ENCODE measurements around the gene MTR. TPM values are rescaled to one million over a fixed set of nuclear protein-coding genes. Genes with fewer than 3 reads are reported as not detected.

MTR gene
- total RNA-seq, 1 experiment from 2014 or later, result 27.5 TPM

GRCh38 chr1:236845830-236846229 lies 50.7 kb downstream of the MTR start:
- no peaks in the 10 kb centered on the region for H3K27me3 Mint-ChIP-seq (ENCODE audit: low read depth)
- ChIA-PET CTCF (no interaction called here), POLR2A (no interaction called here)
- H3K27ac Mint-ChIP-seq, result no peak overlapping the region
- no peak overlapping the region for H3K4me3 Mint-ChIP-seq
- no peak for ATAC-seq
- no peak for TF ChIP-seq E2F4 (CRISPR knock-in tag; IDR thresholded peaks at IDR 0.05; ENCODE audit: borderline replicate concordance, low read depth)
- TF ChIP-seq ZNF138 (CRISPR knock-in tag; conservative IDR thresholded peaks at IDR 0.05), result no peak
- no peak for TF ChIP-seq JUN (CRISPR knock-in tag; IDR thresholded peaks at IDR 0.05)
- no peak for TF ChIP-seq ARID4B (CRISPR knock-in tag; IDR thresholded peaks at IDR 0.05; ENCODE audit: borderline replicate concordance)
- no peak for TF ChIP-seq USF2 (CRISPR knock-in tag; IDR thresholded peaks at IDR 0.05)
- no peak for TF ChIP-seq CREB1 (CRISPR knock-in tag; IDR thresholded peaks at IDR 0.05)
- no peak for TF ChIP-seq STAT6 (CRISPR knock-in tag; conservative IDR thresholded peaks at IDR 0.05; ENCODE audit: low read depth)
- no peak for TF ChIP-seq ETV6 (CRISPR knock-in tag; IDR thresholded peaks at IDR 0.05)
- TF ChIP-seq SOX15 (CRISPR knock-in tag; IDR thresholded peaks at IDR 0.05), result no peak
- H3K36me3 Mint-ChIP-seq, result peaks cover 12% of the 10 kb centered on the region
- peaks cover 4% of the 10 kb centered on the region; the same call in 1 of the 2 replicates for H3K4me1 Mint-ChIP-seq
- DNase-seq (ENCODE audit: low spot score), result no peak
- H3K9me3 Mint-ChIP-seq, result no peaks in the 10 kb centered on the region

- no peaks in the 10 kb centered on the region for H3K9me3 Mint-ChIP-seq
- ChIA-PET POLR2A (no interaction called here), CTCF (no interaction called here)
- H3K4me3 Mint-ChIP-seq, result no peak overlapping the region
- no peak for DNase-seq (ENCODE audit: low spot score)
- H3K36me3 Mint-ChIP-seq, result peaks cover 16% of the 10 kb centered on the region
- no peak overlapping the region for H3K27ac Mint-ChIP-seq
- H3K27me3 Mint-ChIP-seq (ENCODE audit: low read depth), result no peaks in the 10 kb centered on the region
- H3K4me1 Mint-ChIP-seq, result peaks cover 4% of the 10 kb centered on the region; the same call in 1 of the 2 replicates
- no peak for ATAC-seq
- no peak for TF ChIP-seq SOX15 (CRISPR knock-in tag; IDR thresholded peaks at IDR 0.05)
- no peak for TF ChIP-seq ERG (CRISPR knock-in tag; IDR thresholded peaks at IDR 0.05)
- no peak for TF ChIP-seq SMAD3 (CRISPR knock-in tag; IDR thresholded peaks at IDR 0.05; ENCODE audit: borderline replicate concordance)
- no peak for TF ChIP-seq NFATC4 (CRISPR knock-in tag; IDR thresholded peaks at IDR 0.05)
- TF ChIP-seq SMAD4 (CRISPR knock-in tag; IDR thresholded peaks at IDR 0.05), result no peak
- no peak for TF ChIP-seq ATF1 (CRISPR knock-in tag; IDR thresholded peaks at IDR 0.05)
- TF ChIP-seq E2F1 (CRISPR knock-in tag; IDR thresholded peaks at IDR 0.05), result no peak
- TF ChIP-seq ELF4 (CRISPR knock-in tag; IDR thresholded peaks at IDR 0.05; ENCODE audit: low read depth), result no peak
- no peak for TF ChIP-seq EMX1 (CRISPR knock-in tag; IDR thresholded peaks at IDR 0.05)
Measured at GRCh38 chr1:236848274-236848923, 53.3 kb downstream of the MTR start.

Measured in WTC11 (cell line).